ENCODE results near the gene SPATC1L.
A peak's percentile ranks its signal among the peaks of the same experiment; 100 is the strongest.
"Not testable (repeated sequence)": the region's sequence is repeated elsewhere in the genome, so short reads cannot be mapped to it uniquely, and the experiment has no call there.

Gene SPATC1L

DNA sequence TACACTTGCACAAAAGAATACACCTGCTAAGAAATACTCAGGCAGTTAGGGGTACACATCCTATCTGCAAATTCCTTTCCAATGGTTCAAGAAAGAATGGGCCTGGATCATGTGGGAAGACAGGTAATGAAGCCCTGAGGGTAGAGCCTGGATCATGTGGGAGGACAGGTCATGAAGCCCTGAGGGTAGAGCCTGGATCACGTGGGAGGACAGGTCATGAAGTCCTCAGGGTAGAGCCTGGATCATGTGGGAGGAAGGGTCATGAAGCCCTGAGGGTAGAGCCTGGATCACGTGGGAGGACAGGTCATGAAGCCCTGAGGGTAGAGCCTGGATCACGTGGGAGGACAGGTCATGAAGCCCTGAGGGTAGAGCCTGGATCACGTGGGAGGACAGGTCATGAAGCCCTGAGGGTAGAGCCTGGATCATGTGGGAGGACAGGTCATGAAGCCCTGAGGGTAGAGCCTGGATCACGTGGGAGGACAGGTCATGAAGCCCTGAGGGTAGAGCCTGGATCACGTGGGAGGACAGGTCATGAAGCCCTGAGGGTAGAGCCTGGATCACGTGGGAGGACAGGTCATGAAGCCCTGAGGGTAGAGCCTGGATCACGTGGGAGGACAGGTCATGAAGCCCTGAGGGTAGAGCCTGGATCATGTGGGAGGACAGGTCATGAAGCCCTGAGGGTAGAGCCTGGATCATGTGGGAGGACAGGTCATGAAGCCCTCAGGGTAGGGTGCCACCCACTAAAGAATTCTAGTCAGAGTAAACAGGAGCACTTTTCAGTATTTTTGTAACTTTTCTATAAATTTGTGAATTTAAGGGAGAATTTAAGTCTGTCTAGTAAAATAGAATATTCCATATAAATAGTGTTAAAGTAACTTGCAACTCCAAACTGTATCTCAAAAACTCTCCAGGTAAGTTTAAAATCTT lies 16.9 kb upstream of the SPATC1L start:
- DNase-seq (ENCODE audit: low spot score): not testable (repeated sequence)

DNA sequence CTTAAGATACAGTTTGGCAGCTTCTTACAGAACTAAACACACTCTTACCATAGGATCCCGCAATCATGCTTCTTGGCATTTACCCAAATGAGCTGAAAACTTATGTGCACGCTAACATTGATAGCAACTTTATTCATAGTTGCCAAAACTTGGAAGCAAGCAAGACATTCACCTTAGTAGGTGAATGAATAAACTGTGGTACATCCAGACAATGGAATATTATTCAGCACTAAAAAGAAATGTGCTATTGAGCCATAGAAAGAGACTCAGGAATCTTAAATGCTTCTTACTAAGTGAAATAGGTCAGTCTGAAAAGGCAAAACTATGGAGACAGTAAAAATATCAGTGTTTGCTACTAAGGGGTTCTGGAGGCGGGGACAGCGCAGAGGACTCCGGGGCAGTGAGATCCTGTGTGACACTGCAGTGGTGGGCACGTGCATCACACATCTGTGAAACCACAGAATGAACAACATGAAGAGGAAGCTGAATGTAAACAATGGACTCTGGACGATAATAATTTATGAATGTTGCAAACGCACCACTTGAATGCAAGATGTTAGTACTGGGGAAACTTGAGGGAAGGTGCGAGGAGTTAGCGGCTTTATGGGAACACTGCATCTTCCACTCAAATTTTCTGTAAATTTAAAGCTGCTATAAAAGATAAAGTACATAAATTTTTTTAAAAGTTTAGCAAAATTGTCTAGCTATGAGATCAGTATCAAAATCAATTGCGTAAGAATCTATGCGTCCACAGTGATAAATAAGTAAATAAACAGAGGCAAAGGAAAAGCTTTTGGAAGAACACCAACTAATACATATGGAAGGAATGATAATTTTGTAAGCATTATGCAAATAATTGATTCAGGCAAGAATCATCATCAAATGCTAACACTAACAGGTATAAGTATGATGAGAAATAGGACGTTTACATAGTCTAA lies 15.4 kb upstream of the SPATC1L start:
- DNase-seq (ENCODE audit: low spot score): no peak

DNA sequence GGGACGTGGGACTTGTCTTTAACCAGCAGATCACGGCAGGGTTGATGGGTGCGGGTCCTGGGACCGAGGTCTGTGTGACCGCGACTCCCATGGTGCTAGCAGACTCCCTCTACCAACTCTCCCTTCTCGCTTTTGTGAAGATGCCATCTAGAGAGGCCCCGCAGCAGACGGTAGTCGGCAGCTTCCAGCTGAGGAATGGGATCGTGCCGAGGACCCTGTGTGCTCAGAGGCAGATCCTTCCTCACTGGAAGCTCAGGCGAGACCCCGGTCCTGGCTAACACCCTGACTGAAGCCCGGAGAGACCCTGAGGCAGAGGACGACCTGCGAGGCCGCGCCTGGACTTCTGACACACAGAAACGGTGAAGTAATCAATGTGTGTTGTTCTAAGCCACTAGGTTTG lies 12.5 kb upstream of the SPATC1L start:
- DNase-seq (ENCODE audit: low spot score): no peak

DNA sequence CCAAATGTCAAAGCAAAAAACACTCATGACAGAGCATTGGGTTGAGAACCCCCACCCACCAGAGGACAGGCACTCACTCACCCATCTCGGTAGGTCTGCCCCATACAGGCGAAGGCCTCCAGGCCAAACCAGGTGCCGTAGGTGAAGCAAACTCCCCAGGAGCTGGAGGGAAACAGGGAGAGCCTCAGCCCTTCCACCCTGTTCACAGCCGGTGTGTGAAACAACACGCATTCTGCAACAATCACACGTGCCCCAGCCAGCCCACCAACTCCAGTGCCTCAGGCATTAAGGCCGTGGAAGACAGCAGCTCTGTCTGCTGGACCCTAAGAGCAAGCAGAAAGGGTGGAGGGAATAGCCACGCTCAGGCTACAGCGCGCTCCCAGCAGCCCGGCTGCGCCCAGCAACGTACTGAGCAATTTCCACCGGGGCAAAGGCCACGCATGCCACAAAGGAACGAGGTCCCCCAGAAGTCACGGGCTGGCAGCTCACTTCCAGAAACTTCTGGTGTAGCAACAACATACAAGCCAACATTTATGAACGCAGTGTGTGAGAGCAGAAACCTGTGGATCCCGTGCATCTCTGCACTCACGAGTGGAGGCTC lies 11.4 kb upstream of the SPATC1L start:
- DNase-seq (ENCODE audit: low spot score): no peak

DNA sequence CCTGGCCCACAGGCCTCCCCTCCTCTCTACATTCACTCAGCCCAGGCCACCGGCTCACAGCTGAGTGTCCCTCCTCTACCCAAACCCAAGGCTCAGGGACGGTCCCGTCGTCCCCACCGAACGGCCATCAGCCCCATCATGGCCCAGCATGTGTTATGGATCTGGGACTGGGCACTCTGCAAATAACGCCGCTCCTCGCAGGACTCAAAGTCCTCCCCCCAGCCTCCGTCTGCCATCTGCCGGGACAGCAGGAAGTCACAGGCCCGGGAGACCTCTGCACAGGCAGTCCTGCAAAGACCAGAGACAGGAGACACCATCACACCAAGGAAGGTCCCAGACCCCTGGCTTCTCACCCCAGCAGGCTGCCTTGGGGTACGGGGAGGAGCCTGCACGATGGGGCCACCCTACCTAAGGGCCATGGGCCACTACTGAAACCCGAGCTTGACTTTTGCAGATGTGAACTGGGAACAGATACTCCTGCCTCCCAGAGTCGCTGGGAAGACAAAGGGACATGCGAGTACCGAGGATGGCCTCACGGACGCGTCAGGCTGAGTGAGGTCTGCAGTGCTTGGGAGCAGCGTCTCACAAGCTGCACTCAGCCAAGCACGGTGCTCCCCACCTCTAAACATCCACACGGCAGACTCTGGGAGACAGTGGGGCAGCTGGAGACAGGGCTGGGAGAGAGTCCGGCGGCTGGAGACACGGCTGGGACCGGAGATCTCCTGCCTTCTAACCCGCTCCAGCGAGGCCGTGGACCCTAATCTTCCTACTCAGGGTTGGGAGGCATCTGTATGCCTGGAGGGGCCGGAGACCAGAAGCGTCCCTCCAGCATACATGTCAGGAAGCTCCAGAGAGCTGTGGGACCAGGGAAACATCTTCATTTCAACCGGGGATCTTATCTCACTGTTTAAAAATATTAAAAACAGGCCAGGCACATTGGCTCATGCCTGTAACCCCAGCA lies 10.4 kb upstream of the SPATC1L start:
- peak; percentile 20 for DNase-seq (ENCODE audit: low spot score)

DNA sequence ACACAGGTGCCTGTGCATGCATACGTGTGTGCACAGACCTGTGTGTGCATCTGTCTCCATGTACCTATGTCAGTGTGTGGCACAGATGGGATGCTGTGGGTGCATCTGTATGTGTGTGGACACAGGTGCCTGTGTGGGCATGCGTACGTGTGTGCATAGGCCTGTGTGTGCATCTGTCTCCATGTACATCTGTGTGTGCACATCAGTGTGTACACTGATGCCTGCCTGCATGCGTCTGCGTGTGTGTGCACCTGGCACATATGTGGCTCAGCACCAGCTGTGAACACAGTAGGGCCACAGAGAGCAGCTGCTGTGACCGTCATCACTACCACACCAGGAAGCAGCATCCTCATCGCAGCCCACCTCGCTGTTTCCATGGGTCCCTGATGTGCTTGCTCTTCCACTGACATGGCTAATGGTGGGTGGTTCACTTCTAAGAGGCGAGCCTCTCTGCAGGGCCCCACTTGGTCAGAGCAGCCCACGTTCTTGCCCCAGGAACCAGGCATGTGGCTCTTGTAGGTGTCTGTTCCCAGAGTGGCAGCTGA lies 9.6 kb upstream of the SPATC1L start:
- peak; percentile 6 for DNase-seq (ENCODE audit: low spot score)

DNA sequence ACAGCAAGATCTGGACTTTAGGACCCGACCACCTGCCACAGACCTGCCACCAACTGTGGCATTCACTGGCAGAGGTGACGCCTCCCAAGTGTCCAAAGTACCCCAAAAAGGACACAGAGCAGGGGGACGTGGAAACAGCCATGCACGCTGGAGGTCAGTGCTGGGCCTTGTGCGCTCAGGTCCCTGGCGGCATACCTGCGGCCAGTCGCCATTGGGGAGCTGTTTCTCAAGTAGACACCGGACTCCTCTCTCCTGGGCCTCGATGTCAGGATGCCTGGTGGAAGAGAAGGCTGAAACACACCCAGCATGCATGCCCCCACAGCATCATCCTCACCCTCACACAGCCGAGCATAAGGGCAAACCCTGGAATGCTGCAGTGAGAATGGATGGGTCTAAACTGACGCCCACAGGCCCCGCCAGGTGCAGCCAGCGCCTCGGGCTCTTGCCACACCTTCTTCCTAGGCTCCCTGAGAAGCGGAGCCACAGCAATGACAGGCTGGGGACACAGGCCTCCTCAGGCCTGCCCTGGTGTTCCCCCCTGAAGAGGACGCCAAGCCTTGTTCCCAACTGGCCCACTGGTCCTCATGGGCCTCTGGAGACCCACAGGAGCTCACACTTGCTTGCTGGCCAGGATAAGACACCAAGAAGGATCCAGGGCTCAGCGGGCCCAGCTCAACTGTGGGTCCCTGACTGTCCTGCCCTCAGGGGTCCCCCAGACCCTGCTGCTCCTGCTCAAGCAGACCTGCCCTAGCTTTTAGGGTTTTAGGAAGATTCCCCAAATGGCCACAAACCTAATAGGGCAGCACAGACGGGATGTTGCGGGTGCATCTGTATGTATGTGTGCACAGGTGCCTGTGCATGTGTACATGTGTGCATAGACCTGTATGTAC lies 7.7 kb upstream of the SPATC1L start:
- DNase-seq (ENCODE audit: low spot score): peak; percentile 14

DNA sequence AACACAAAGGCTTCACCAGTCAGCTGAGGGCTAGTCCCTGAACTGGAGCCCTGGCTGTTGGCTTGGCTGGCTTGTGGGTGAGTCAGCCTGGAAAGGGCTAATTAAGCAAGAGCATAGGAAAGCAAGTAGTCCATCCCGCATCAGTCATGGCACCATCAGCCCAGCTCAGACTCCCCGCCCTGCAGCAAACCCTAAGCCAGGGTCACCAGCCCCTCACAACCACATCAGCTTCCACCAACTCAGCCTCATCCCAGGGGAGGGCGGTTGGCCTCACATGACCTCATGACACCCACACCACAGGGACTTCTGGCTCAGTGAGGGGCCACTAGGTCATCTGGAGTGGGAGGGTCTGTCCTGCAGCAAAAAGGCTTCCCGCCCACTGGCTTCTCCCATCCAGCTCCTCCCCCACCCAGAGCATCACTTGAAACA lies 7.0 kb upstream of the SPATC1L start:
- DNase-seq (ENCODE audit: low spot score): peak; percentile 12

DNA sequence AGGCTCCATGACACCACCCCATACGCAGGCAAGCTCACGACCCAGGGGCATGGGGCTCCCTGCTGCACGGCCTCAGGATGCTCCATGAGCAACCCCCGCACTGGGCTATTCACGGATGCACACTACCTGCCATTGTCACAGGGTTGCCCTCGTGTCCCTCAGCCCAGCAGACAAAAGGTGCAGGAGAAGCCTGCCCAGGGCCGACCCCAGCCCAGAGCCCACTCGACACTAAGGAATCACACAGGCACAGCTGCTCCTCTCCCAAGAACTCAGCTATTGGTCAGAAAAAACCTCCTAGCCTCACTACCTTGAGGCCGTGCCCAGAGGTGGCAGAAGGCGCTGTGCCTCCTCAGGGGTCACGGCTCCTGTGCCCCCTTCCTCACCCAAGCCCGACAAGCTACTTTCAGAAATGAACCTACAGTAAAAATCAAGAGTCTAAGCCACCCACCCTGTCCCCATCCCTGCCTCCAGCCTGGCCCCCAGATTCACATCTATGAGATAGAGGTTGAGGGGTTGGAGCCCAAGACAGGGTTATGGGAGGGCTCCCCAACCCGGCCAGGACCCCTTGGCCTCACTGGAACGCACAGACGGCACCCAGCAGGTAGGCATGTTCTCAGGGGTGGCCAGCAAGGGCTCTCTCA lies 6.4 kb upstream of the SPATC1L start:
- DNase-seq (ENCODE audit: low spot score): peak; percentile 11

DNA sequence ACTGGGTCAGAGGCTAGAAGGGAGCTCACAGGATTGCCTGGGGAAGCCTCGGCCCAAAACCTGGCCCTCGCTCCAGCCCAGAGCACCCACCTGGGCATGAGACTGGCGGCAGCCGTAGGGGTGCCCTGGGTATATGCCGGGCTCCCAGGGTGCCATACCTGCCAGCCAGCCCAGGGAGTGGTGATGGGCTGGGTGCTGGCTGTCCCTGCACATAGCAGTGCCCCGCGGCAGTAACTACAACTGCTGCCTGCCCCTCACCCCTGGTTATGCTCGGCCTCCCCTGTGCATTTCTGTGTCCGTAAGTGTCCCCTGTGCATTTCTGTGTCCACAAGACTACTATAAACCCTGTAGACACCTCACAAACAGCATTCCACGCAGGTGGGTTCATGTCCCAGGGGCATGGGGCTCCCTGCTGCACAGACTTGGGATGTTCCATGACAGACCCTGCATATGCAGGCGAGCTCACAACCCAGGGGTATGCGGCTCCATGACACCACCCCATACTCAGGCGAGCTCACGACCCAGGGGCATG lies 5.8 kb upstream of the SPATC1L start:
- peak; percentile 10 for DNase-seq (ENCODE audit: low spot score)

DNA sequence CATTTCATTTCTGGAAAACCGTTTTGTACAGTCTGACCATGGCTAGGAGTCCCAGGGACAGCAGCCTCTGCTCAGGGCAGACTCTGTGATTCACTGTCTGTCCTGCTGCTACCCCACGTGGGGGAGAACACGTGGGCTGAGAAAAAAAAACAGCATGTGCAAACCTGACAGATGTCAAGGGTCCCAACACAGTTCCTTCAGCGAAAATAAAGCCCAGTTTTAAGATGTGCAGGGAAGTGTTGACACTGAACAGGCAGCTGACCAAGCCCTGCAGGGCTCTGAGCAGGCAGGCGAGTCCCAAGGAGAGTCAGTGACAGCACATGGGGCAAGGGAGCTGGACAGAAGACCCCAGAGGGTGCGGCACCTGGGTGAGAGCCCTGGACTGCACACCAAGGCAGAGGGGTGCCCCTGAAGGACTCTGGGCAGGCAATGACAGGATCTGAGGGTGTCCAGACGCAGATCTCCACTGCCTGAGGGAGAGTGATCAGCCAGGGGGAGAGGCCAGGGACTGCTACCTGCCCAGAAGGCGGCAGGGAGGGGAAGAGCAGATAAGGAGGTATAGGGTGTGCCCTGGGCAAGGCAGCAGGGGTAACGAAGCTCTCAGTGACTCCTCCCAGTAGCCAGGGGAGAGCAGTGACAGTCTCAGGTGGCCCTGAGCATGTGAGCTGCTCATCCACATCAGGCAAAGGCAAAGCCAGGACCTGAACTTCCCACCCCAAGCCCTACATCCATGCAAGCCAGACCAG lies 5.1 kb upstream of the SPATC1L start:
- peak; percentile 12 for DNase-seq (ENCODE audit: low spot score)

DNA sequence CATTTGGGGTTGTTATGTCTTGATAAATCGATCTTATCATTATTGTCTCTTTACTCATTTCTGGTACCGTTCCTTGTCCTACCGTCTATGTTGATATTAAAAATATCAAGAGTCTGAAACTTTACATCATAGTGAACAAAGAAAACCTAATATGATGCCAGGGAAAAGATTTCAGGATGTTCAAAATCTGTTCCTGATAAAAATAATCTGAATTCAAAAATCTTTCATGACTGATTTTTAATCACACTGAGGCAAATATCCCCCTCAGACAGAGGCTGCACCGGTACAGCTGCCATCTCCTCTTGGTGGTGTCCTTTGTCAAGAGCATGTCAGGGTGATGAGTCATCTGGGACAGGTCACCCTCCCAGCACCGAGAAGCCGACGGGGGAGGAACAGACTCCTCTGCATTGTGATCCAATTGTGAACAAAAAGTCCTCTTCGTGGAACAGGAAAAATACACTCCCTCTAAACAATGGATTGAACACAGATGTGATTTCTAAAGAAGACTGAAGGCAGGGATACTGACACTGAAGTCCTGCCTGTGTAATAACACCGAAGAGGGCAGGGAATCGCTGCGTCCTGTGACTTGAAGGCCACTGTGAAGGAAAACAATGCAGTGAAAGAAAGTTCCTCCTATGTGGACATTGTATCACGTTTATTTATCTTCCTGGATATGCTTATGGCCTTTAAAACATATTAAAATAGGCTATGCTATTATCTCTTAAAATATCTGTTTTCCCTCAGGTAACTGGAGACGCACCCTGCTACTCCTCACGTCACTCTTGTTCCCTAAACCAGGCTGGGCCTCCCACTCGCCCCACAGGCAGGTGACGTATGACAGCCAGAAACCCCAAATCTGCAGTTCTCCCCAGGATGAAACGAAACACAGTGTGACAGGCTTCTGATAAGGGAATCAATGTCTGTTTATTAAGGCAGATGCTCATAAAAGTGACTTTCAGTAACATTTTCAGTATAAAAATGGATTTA lies 4.3 kb upstream of the SPATC1L start:
- DNase-seq (ENCODE audit: low spot score): peak; percentile 8

DNA sequence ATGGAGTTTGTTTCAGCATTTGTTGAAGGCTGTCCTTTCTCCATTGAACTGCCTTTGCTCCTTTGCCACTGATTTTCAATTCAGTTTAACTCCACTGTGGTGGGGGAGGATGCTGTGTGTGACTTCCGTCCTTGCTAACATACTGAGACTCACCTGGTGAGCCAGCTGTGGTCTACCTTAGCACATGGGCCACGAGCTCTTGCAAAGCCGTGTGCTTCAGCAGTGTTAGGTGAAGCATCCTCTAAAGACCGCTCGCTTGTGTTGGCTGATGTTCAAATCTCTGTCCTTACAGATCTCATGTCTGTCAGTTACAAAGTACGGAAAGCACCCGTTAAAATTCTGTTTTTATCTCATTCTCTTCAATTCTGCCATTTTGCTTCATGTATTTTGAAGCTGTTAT lies 3.6 kb upstream of the SPATC1L start:
- no peak for DNase-seq (ENCODE audit: low spot score)

DNA sequence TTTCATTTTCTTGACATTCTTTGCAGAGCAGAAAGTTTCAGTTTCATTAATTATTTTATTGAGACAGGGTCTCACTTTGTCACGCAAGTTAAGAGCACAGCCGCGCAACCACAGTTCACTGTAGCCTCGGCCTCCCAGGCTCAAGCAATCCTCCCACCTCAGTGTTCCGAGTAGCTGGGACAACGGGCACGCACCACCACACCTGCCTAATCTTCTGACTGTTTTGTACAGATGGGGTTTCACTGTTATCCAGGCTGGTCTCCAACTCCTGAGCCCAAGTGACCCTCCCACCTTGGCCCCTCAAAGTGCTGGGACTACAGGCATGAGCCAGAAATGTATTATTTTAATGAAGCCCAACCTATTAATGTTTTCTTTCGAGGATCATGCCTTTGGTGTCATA lies 3.0 kb upstream of the SPATC1L start:
- DNase-seq (ENCODE audit: low spot score): no peak

DNA sequence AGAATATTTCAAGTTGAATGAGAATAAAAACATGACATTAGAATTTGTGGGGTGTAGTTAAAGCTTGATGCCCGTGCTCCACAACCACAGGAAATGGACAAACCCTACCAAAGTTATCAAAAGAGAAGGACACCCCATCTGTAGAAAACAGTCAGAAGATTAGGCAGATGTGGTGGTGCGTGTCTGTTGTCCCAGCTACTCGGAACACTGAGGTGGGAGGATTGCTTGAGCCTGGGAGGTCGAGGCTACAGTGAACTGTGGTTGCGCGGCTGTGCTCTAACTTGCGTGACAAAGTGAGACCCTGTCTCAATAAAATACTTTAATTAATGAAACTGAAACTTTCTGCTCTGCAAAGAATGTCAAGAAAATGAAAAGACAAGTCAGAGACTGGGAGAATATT lies 1.5 kb upstream of the SPATC1L start:
- no peak for DNase-seq (ENCODE audit: low spot score)

DNA sequence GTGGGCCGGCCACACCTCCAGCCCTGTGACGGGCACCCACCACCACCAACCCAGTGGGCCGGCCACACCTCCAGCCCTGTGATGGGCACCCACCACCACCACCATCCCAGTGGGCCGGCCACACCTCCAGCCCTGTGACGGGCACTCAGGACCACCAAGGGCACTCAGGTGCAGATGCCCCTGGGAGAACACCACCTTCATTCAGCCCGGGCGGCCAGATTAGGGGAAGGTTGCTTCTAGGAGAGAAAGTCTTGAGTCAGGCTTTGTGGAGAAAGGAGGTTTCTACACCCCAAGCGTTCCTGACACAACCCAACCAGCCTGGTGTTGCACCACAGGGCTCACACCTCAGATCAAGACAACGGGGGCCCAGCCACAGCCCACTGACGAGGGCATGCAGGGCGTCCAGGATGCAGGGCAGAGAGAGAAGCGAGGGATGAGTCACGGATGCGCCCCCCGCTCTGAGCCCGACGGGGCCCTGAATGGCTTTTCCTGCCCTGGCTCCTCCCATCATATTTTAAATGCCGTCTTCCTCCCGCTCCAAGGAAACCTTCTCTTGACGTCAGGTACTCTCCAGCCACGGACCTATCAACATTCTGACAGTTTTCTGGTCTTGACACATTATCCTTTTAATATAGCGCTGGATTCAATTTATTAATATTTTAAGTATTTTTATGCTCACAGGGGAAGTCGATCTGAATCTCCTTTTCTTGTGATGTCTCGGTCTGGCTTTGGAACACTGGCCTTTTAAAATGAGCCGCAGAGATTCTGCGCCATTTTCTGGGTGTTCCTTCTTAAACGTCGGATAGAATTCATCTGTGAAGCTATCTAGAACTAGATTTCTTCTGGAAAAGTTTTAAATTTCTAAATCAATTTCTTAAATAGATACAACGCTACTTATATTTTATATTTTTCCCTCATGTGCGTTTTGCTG lies 631 bp upstream of the SPATC1L start:
- peak; percentile 88 for DNase-seq (ENCODE audit: low spot score)
